IMR-90 (cell line): ENCODE results near the gene WEE1. TPM values are rescaled to one million over a fixed set of nuclear protein-coding genes. Genes with fewer than 3 reads are reported as not detected.

Source experiments
- ATAC-seq: fragments of 200-7000 bp; cut with Tn5 transposase; 2 replicates; pipeline ENCODE4 v1.9.1; 2020; ENCODE audit warnings: low read depth, mild to moderate bottlenecking, moderate library complexity
- BruUV-seq: library from RNA; stranded (reverse); fragments of 400-500 nt; replicated peaks from 2 replicates; lab custom pipeline; 2021; lab: Mats Ljungman, UMichigan
- CTCF ChIA-PET: fragments of 300-600 bp; formaldehyde crosslinking; extraction: SDS; loops from one replicate; lab custom pipeline; 2021; ENCODE audit warnings: antibody characterized with exemption; lab: Yijun Ruan, JAX
- POLR2A ChIA-PET: fragments of 300-600 bp; sonication (Branson Sonifier 250); formaldehyde crosslinking; loops from one replicate; lab custom pipeline; 2022; ENCODE audit warnings: antibody characterized with exemption; ENCODE audit not compliant: unreplicated experiment; lab: Charles Lee
- DNase-seq: peaks from one replicate; pipeline ENCODE4 v3.0.0; 2013
- H2AFZ ChIP-seq: replicated peaks from 2 replicates; pipeline ENCODE3; 2013; ENCODE audit warnings: low read length, mild to moderate bottlenecking; ENCODE audit not compliant: poor library complexity
- H2AK5ac ChIP-seq: 2 replicates; pipeline ENCODE4 v1.6.1; 2013; ENCODE audit warnings: low read depth, low read length, inconsistent platforms
- H2AK9ac ChIP-seq: replicated peaks from 2 replicates; pipeline ENCODE3; 2013; ENCODE audit warnings: mild to moderate bottlenecking, low read depth, low read length, moderate library complexity; ENCODE audit not compliant: poor library complexity
- H2BK120ac ChIP-seq: 2 replicates; pipeline ENCODE4 v1.6.1; 2013; ENCODE audit warnings: low read depth, low read length, inconsistent platforms
- H2BK15ac ChIP-seq: 3 replicates; pipeline ENCODE4 v1.6.1; 2013; ENCODE audit warnings: low read depth, low read length, inconsistent platforms
- H2BK20ac ChIP-seq: 2 replicates; pipeline ENCODE4 v1.6.1; 2013; ENCODE audit warnings: low read depth, mild to moderate bottlenecking, inconsistent platforms, low read length, moderate library complexity
- H2BK5ac ChIP-seq: 2 replicates; pipeline ENCODE4 v1.6.1; 2013; ENCODE audit warnings: mild to moderate bottlenecking, low read depth, low read length, inconsistent platforms; ENCODE audit not compliant: poor library complexity, severe bottlenecking
- H3K14ac ChIP-seq: replicated peaks from 2 replicates; pipeline ENCODE4 v1.6.1; 2013; ENCODE audit warnings: low read depth, low read length, inconsistent platforms
- H3K18ac ChIP-seq: 2 replicates; pipeline ENCODE4 v1.6.1; 2013; ENCODE audit warnings: low read depth, low read length, control low read depth
- H3K23ac ChIP-seq: 2 replicates; pipeline ENCODE4 v1.6.1; 2013; ENCODE audit warnings: low read depth, low read length, inconsistent platforms
- H3K27ac ChIP-seq: 2 replicates; pipeline ENCODE4 v1.5.1; 2013; ENCODE audit warnings: mild to moderate bottlenecking, control low read depth, low read length; ENCODE audit not compliant: insufficient read depth
- H3K27me3 ChIP-seq: 2 replicates; pipeline ENCODE4 v1.6.1; 2013; ENCODE audit warnings: low read length; ENCODE audit not compliant: control insufficient read depth, insufficient read depth
- H3K36me3 ChIP-seq: 2 replicates; pipeline ENCODE4 v1.6.1; 2013; ENCODE audit warnings: low read length, mixed read lengths; ENCODE audit not compliant: control insufficient read depth, insufficient read depth
- H3K4ac ChIP-seq: 2 replicates; pipeline ENCODE4 v1.6.1; 2013; ENCODE audit warnings: low read depth, low read length, inconsistent platforms
- H3K4me1 ChIP-seq: 2 replicates; pipeline ENCODE4 v1.6.1; 2013; ENCODE audit warnings: low read length, mixed read lengths; ENCODE audit not compliant: control insufficient read depth, insufficient read depth
- H3K4me2 ChIP-seq: 2 replicates; pipeline ENCODE4 v1.6.1; 2013; ENCODE audit warnings: low read depth, mild to moderate bottlenecking, control low read depth, low read length, moderate library complexity
- H3K4me3 ChIP-seq: 2 replicates; pipeline ENCODE4 v1.5.1; 2013; ENCODE audit warnings: low read depth, mild to moderate bottlenecking, control low read depth, low read length, moderate library complexity; ENCODE audit not compliant: insufficient read depth
- H3K56ac ChIP-seq: 2 replicates; pipeline ENCODE4 v1.6.1; 2013; ENCODE audit warnings: low read length, inconsistent platforms; ENCODE audit not compliant: insufficient read depth; ENCODE audit errors: extremely low read depth
- H3K79me1 ChIP-seq, 2 experiments: 2 replicates each; pipeline ENCODE4 v1.6.1; 2013; ENCODE audit warnings: low read length in 2 of 2, inconsistent platforms in 1 of 2, low read depth in 1 of 2
- H3K9ac ChIP-seq: 2 replicates; pipeline ENCODE4 v1.6.1; 2013; ENCODE audit warnings: low read depth, low read length, control low read depth
- H3K9me1 ChIP-seq: 2 replicates; pipeline ENCODE4 v1.6.1; 2013; ENCODE audit warnings: low read length, inconsistent platforms; ENCODE audit not compliant: insufficient read depth
- H3K9me3 ChIP-seq: 2 replicates; pipeline ENCODE4 v1.6.1; 2013; ENCODE audit warnings: low read length; ENCODE audit not compliant: control insufficient read depth, insufficient read depth
- H4K20me1 ChIP-seq: 2 replicates; pipeline ENCODE4 v1.6.1; 2013; ENCODE audit warnings: low read length, inconsistent platforms; ENCODE audit not compliant: insufficient read depth
- H4K5ac ChIP-seq: 2 replicates; pipeline ENCODE4 v1.6.1; 2013; ENCODE audit warnings: mild to moderate bottlenecking, low read depth, low read length, control low read depth
- H4K8ac ChIP-seq, 2 experiments: 2 replicates each; pipeline ENCODE4 v1.6.1; 2013; ENCODE audit warnings: low read depth in 2 of 2, low read length in 2 of 2, control low read depth in 1 of 2, inconsistent platforms in 1 of 2
- H4K91ac ChIP-seq: 2 replicates; pipeline ENCODE4 v1.6.1; 2013; ENCODE audit warnings: low read depth, low read length, inconsistent platforms; ENCODE audit not compliant: insufficient read depth
- POLR2A ChIP-seq: IDR thresholded peaks from 2 replicates; pipeline ENCODE4 v1.6.1; 2012; ENCODE audit warnings: mild to moderate bottlenecking, low read depth, low read length
- WGBS, 2 experiments: methylation state at CpG; one replicate each; pipeline versions ENCODE4 v1.1.5 to v1.1.7; 2013; ENCODE audit warnings: missing lambda C conversion rate in 2 of 2; ENCODE audit not compliant: insufficient read length in 1 of 2; ENCODE audit errors: extremely low coverage in 2 of 2; 5-methylcytosine and 5-hydroxymethylcytosine counted together
- dilution Hi-C: fragments of 300-500 bp; cut with HindIII; formaldehyde crosslinking; loops from one replicate; pipeline ENCODE4 v1.14.3; 2018; ENCODE audit warnings: low sequenced_read_pairs; ENCODE audit not compliant: unreplicated experiment
- in situ Hi-C: fragments of 300-500 bp; cut with MboI; formaldehyde crosslinking; loops from 3 replicates; pipeline ENCODE4 v1.14.3; 2019; ENCODE audit warnings: low sequenced_read_pairs, inconsistent platforms, mixed read lengths
- intact Hi-C: fragments of 100-400 bp; cut with micrococcal nuclease; formaldehyde crosslinking; loops from 2 replicates; pipeline ENCODE4 v1.10.0; 2022
- polyA plus RNA-seq, 3 experiments: library from polyadenylated mRNA; depleted of rRNA; stranded (reverse); fragments of >200 nt; gene quantifications; 2 replicates each; pipeline ENCODE4 v1.2.3, GENCODE V29; 2012; ENCODE audit warnings: low replicate concordance in 1 of 3
- total RNA-seq: library from RNA; depleted of rRNA; stranded (reverse); fragments of >200 nt; gene quantifications from 2 replicates; pipeline ENCODE4 v1.2.3, GENCODE V29; 2012

Gene WEE1
- total and polyA plus RNA-seq, 2 of the 4 experiments (the other 2 are of a cell fraction): 26.5 to 29.2 TPM

DNA sequence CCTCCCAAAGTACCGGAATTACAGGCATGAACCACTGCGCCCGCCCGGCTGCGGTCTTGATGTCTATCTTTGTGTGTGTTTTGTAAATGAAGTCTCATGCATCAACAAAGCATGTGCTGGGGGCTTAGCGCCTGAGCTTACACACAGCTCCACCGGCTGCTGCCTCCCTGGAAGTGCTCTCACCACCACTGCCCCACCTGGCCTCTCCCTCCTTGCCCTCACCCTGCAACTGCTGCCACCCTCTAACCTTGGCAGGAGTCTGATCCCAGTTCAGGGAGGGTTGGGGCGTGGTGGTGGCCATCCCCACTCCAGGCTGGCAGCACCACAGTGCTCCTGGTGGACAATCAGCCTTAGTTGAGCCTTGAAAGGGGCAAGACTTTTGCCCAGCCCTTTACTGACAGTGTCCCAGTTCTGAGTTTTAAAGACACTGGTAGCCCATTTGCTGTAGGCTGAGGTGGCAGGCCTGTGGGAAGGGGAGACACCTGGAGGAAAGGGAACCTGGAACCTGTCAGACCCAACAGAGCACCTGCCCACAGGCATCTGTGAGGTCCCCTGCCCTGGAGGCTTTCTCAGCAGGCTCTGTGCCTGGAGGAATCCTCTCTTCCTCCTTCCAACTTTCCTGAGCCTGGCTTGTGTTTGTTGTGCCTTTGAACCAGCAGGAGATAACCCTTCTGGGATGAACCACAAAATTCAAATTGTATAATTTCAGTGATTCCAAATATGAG is 42.4 kb upstream of the WEE1 start:
- CTCF ChIA-PET: no interaction called here
- no CpG with 5 or more reads among the region's 8 CpGs for WGBS, 2 experiments

More for the DNA sequence above, 42.4 kb upstream of the WEE1 start:
- Histone ChIP-seq H2AK9ac (no peak overlapping the region), H2AFZ (no peak overlapping the region), H3K27me3 (no peaks in the 10 kb centered on the region), H3K14ac (no peak overlapping the region), H3K9me1 (peaks cover 4% of the 10 kb centered on the region), H3K9ac (no peak overlapping the region), H4K5ac (no peak overlapping the region), H2BK15ac (no peak overlapping the region), H3K27ac (no peak overlapping the region), H2AK5ac (no peak overlapping the region), H2BK5ac (no peak overlapping the region), H4K20me1 (no peaks in the 10 kb centered on the region), H3K23ac (no peak overlapping the region), H3K36me3 (no peaks in the 10 kb centered on the region; the same call in 1 of the 2 replicates), H3K4me2 (no peak overlapping the region), H3K4me3 (no peak overlapping the region), H3K9me3 (no peaks in the 10 kb centered on the region), H4K91ac (no peak overlapping the region), H3K4ac (no peak overlapping the region), H2BK20ac (no peak overlapping the region), H4K8ac (no peak overlapping the region), H3K4me1 (peaks cover 11% of the 10 kb centered on the region), H3K79me1 (no peaks in the 10 kb centered on the region), H3K18ac (no peak overlapping the region), H2BK120ac (no peak overlapping the region), H3K56ac (no peak overlapping the region)
- BruUV-seq: no TSS peak
- POLR2A ChIA-PET: no interaction called here
- DNase-seq (no peak), ATAC-seq (no peak)
- in situ Hi-C loops (no loop called here), dilution Hi-C loops (no loop called here), intact Hi-C loops (no loop called here)
- TF ChIP-seq POLR2A: no peak
